GM19467 (cell line): ENCODE results near the gene NFATC1.

ENCODE experiments used
- ATAC-seq: cut with Tn5 transposase; IDR thresholded peaks from one replicate; pipeline ENCODE4 v1.9.1; 2021; ENCODE audit warnings: mild to moderate bottlenecking, moderate library complexity; ENCODE audit not compliant: unreplicated experiment

Gene NFATC1

DNA sequence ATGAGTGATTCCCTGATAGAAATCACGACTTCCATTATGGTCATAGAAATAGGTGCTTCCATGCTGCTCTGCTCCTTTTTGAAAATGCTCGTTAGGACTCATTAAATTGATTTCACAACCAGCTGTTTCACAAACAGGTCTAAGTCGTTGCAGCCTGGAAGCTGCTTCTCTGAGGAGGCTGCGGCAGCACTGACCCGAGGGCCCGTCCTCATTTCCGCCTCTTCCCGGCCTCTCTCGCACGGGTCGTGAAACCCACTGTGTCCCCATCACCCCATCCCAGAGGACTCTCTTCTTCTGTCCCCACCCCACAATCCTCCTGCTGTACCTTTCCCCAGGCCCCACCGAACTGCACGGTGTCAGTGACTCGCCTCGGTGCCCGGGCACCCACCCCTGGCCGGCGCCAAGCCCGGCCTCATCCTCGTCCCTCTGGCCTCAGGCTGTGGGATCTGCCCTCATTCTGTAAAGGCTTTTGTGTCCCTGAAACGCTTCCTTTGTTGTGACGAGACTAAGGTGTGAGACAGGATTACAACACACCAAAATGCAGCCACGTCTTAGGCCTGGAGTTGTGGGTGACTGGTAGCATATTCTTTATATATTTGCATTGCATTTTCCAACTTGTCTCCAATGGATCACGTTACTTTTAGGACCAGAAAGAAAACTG lies 171.2 kb downstream of the NFATC1 start:
- ATAC-seq: no peak

DNA sequence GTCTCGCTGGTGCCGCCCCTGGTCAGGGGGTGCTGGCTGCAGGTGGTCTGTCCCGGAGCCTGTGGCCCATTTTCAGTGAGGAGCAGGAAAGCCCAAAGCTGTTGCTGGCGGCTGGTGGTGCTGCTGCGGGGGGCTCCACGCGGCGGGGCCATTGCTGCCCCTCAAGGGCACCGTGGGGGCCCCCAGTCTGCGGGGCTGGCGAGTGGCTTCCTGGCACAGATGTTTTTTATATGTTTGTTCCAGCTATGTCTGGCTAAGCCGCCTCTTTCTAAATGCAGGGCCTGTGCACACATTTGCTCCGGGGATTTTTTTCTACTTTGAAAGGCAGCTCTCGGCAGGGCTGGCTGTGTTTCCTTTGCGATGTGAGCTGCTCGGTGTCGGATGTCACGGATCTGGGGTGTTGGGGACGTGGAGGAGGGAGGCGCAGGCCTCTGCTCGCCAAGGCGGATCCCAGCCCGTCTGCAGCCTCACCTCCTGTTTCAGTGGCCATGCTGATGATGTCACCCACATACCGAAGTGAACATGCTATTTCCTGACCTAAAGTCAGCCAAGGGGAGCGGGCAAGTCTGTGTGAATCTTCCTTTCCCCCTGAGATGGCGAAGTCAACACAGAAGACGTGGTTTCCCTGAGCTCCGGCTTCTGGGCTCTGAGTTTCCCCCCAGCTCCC lies 171.9 kb downstream of the NFATC1 start:
- ATAC-seq: no peak

DNA sequence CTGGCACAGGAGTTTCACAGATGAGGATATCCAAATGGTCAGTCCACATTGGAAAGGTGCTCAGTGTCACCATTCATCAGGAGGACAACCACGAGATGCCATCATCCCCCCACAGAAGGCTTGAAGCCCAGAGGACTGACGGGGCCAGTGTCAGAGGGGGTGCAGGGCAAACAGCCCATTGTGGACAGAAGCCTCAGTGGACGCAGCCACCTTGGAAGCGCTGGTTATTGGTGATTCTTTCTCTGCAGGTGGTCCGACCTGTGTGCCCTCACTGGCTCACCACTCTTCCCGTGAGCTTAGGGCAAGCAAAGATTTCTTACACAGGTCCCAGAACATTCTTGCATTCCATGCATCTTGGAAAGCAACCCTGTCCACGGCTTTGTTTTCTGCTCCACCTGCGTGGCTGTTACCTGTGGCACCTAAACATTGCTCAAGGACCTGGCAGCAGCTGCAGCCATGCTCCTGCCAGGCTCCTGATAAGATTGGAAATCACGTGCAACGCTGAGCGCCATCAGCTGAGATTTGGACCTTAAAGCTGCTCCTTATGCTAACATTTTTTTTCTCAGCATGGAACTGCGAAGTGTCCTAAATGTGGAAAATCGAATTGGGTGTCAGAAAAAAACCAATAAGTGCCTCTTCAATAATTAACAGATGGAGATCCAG lies 172.9 kb downstream of the NFATC1 start:
- no peak for ATAC-seq

DNA sequence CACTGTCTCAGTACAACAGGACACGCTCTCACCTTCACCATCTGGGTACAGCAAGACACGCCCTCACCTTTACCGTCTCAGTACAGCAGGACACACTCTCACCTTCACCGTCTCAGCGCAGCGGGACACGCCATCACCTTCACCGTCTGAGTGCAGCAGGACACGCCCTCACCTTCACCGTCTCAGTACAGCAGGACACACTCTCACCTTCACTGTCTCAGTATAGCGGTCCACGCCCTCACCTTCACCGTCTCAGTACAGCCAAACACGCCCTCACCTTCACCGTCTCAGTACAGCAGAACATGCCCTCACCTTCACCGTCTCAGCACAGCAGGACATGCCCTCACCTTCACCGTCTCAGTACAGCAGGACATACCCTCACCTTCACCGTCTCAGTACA lies 174.0 kb downstream of the NFATC1 start:
- no peak for ATAC-seq

DNA sequence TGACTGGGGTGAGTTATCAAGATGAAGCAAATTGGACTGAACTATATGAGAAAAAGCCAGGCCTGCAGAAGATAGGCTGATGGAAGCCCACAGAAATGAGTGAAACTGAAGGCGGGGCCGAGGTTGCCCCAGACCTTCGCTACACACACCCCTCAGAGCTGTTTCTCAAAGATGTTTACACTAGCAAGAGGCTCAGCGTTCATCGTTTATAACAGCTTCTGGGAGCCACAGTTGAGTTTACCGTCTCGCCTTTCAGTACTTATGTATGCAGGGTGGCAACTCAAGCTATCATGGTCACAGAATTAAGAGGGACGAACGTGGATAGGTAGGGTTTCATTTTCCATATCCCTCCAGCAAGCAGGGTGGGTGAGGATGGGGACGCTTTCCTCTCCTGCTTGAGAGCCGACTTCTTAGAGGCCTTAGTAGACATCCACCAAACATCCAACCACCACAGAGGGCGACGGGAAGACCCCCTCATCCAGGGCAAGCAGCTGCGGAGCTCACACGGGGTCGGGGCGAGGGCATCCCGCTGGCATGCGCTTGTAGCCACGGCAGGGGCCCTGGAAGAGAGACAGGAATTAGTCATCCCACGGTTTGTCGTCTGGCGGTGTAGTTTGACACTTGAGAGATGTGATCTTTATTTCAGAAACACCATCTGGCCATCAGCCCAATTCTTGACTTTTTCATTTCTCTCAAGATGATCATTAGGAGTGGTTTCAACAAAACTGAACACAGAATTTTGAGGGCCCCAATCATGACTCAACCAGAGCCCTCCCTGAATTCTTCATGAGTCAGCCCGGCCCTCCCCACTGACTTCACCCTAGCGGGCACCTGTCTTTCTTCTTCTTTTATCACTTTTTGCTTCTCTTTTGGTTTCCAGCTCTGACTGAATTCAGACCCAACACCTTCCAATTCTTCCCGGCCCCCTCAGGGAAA lies 174.8 kb downstream of the NFATC1 start:
- no peak for ATAC-seq

DNA sequence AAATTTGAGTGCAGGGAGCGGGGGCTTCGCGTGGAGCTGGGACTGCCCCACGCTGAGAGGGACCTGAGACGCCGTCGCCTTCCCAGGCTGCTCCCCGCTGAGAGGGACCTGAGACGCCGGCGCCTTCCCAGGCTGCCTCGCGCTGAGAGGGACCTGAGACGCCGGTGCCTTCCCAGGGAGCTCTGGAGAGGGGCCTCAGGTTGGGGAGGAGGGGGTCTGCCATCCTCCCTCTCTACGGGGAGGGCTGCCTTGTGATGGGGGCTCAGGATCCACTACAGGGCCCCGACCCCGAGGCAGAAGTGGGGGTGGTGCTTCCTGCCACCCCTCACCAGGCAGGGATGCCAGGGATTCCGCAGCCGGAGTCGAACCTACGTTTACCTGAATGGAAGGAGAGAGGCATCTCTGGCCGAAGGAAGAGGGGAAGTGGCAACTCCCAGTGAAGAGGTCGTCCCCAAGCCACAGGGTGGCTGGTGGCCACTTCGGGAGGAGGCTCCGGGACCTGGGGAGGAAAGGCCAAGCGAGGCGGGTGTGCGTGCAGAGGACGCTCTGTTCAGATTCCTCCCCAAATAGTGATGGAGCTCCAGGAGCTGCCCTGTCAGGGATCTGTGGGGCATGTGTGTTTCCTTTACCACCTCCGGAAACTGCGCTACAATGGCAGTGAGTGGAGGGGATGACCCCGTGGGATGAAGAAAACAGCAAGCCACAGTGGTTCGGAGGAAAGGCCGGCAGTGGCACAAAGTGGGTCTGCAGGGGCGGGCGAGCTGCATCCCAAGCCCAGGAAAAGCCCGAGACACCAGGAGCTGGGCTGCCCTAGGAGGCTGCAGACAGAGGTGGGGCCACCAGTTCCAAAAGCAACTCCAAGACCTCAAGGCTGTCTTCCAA lies 175.7 kb downstream of the NFATC1 start:
- no peak for ATAC-seq

DNA sequence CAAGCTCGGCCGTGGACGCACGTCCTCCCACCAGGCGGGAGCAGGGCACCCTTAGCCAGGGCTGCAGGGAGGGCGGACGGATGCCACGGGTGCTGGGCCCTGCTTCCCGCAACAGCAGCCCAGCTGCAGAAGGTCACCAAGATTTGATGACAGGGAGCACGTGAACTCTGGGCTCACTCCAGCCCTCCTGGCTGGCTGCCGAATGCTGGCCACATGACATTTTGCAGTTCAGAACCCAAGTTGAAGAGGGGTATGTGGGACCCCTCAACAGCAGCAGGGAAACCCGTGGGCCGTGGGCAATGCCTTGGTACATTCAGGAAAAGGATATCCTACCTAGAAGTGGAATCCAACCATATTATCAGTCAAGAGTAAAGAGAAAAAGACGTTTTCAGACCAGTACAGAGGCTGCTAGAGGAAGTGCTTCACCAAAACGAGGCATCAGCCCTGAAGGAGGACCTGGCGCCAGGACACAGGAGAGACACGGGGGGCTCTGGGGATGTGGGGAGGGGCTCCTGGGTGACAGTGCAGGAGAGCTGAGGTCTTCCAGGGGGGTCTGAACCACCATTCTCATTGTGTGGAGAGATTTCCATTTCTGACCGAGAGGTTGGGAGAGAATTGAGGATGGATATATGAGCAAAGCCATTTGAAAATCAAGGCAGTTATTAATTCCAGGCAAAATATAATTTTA lies 176.5 kb downstream of the NFATC1 start:
- no peak for ATAC-seq

DNA sequence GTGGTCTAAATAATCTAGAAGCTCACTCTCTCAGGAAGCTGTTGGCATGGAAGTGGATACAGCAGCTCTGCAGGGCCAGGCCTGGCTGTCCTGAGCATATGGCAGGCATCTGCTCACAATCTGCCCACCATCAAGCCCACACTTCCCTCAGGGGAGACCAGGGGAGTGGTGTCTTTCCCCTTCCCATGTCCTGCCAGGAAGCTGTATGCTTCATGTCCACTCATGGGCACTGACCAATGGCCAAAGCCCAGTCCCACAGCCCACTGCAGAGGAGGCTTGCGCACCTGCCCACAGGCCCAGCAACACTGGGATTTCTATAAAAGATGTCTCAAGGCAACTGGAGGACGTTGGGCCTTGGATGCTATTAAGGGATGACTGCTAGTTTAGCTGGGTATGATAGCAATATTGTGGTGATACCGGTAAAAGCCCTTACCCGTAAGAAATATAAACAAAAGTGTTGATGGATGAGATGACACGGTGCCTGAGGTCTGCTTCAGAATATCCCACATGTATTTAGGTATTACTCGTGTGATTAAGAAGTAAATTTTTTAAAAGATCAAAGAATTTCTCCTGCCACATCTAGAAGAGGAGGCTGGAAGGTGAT lies 177.2 kb downstream of the NFATC1 start:
- no peak for ATAC-seq

DNA sequence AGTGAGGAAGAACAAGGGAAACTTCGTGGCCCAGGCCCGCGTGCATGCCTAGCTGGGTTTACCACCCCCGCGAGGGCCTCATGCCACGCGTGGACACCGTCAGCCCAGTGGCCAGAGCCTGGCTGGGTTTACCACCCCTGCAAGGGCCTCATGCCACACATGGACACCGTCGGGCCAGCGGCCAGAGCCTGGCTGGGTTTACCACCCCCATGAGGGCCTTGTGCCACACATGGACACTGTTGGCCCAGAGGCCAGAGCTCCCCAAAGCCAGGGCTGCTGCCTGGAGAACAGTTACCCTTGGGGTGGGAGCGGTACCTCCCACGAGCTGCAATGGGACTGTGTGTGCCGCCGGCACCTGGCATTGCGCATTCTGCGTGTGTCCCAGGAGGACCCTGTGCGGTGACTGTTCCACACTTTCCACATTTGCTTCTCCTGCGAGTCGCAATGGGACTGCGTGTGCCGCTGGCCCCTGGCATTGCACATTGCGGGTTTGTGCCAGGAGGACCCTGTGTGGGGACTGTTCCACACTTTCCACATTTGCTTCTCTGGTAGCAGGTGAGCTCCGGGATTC lies 178.3 kb downstream of the NFATC1 start:
- no peak for ATAC-seq

DNA sequence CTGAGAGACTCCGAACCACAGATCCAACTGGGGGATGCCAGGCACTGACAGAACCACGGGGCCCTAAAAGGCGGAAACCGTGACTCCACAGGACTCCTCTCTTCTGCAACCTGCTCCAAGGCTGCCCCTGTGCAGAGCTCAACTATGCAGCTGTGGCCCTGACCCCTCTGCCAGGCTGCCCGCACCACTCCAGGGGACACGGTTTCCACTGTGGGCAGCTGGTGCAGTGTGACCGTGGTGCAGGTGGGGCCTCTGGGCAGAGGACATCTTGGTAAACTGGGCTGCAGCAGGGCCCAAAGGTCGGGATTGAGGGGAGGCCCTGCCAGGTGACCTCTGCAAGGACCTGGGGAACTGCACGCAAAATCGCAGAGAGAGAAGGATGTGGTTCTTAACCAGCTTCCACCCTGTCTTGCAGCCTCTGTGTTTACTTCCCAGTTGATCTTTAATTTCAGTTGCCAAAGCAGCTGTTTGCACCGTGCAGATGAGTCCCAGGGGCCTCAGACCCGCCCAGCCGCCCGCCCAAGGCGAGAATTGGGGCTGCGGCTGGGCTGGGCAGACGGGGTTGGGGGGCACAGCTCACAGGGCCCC lies 179.3 kb downstream of the NFATC1 start:
- ATAC-seq: no peak

DNA sequence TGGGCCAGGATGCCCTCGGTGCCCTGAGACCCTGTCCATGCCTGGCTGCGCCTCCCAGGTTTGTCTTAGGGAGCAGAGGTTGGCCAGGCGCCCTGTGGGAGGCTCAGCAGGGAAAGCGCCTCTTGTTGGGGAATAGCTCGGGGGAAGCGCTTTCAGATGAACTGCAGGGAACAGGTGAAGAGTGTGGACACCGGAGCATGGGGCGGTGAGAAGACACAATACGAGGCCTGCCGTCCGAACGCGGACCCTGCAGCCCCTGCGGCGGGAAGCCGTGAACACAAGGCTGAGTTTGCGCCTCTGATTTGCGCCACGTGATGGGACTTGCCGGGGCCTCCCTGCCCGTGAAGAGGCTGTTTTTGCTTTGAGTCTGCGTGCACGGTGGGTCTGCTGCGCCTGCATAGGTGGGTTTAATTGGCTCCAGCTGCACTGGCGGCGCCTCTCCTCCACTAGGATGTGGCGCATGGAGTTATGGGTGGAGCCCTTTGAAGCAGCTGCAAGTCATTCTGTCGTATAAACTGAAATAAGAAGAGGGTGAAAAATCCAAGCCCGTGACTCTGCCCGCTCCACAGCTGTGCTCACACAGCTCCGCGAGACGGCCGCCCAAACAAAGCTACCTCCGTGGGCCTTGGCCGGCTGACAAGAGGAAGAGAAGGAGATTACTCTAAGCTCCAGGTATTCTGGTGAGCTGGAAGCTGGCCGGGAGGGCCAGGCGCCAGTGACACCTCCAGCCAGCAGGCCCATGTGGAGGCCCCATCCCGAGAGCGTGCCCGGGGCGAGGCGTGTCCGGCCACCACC lies 180.4 kb downstream of the NFATC1 start:
- no peak for ATAC-seq

DNA sequence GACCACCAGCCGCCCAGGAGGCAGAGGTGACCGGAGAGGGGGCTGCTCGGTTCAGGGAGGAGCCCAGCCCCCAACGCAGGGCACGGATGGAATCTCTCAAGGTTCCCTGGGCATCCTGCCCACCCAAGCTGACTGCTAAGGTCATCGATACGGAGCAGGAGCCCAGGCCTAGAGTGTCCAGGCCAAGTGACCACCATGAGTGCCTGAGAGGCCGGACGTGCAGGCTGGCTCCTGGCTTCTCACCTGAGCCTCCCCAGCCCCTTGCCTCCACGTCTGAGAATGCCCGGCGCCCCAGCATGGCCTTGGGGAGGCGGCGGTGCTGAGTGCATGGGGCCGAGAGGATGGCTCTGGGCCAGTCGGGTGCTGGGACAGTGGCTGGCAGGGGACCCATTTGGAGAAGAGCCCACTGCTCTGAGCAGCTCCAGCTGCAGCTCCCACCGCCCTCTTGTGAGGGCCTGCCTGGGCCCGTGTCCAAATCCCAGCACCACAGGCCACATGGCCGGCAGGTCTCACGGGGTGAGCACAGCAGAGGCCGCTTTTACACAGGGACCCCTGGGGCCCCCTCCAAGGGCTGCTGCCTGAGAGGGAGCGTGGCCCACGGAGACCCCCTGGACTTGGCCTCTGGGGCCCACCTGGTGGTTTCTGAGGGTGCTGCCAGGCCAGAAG lies 181.1 kb downstream of the NFATC1 start:
- ATAC-seq: no peak

DNA sequence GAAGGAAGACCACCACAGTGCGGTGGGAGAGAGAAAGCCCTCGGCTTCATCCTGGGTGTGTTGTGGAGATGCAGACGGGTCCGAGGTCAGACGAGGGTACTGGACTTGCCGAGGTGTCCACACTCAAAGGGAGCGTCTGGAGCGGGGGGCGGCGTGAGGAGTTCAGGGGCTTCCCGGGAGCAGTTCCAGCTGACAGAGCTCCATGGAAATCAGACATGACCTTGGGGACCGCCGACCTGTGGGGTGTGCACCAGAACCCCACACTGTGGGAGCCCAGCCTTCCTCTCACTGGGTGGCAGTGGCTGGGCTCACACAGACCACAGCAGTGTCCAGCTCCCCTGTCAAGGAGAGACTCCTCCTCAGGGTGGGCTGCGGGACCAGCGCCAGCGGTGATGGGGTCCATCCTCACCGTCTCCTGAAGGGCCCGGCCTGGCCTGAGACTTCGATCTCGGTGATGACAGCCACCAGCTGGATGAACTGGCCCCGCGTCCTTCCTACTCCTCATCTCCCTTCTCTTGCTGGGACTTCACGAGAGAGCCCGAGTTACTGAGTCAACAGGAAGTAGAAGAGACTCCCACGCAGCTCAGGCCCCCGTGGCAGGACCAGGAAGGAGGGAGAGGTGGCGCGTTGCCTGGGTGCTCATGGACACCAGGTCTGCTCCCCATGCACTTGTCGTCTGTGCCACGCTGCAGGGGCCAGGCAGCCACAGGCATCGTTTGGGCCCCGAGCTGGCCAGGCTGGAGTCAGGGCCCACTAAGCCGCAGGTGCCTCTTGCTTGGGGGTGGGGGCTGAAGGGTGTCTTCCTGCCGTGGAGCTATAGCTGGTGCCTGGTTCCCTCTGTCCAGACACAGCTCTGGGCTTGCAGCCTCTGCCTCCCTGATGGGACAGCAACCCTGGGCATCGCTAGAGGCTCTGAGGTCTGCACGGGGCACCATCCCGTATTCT lies 182.0 kb downstream of the NFATC1 start:
- ATAC-seq: no peak

DNA sequence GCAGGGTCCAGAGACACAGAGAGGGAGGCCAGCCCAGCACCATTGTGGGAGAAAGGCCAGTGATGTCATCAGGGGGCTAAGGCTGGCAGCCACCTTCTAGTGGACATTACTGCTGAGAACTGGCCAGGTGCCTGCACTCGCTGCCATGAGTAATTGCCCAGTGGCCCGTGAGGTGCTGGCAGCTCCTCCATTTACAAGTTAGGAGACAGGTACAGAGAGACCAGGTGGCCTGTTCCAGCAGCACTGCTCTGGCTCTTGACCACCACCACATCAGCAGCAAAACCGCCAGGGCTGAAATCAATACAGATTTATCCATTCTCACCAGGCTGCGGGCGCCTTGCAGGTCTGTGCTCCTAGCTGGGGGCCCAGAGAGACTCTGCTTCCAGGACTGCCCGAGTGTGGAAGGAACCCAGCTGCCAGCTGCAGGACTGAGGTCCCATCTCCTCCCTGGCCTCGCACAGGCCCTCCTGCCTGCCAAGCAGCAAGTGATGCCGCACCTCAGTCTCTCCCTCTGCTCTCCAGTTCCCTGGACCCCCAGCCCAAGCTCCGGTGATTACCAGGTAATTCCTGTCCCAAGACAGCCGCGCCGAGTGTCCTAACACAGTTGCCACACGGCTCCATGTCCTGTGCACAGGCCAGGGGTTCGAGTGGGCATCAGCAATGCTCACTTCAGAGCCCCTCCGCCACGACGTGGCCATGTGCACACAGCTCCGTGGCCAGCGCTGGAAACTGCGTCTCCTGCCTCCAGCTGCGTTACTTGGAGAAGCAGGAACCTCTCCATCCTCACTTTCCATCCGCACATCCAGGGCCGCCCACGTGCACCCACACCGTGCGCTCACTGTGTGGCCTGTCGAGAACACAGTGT lies 182.9 kb downstream of the NFATC1 start:
- no peak for ATAC-seq
